Activated effector memory CD4-positive, alpha-beta T cell treated with Interleukin-2 at 50 U/mL for 16 hours (primary cell): ENCODE measurements around the gene THOC6.
"Not testable (repeated sequence)": the region's sequence is repeated elsewhere in the genome, so short reads cannot be mapped to it uniquely, and the experiment has no call there.

ENCODE experiments used
- DNase-seq: peaks from one replicate; pipeline ENCODE4 v3.0.0-alpha.2; 2020

Gene THOC6

DNA sequence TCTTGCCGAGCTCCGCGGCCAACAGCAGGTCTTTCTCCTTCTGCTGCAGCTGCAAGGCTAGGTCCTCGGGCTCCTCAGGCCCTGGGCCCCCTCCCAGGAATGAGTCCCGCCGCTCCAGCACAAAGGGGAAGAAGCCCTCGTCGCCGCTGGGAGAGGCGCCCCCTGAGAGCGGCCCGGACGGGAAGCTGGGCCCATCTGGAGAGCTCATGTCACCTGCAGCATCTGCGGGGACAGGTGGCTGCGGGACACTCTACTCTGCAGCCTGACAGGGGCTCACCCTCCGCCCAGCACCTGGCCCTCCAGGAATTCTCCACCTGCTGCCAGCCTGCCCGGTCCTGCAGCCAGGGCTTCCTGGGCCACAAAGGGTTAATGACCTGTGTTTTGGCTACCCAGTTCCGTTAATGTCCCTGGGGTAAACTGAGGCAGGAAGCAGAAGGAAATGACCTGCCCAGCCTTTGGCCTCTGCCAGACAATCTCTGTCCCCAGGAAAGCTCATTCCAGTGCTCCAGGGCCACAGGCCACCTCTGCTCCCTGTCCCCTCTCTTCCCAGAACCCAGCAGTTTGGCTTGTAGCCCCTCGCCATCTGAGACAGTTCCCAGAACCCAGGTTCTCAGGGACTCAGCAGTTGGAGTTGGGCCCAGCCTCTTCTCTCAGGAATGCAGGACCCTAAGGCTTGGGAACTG lies 11.6 kb downstream of the THOC6 start:
- no peak for DNase-seq

- no peak for DNase-seq
Measured at GRCh38 chr16:3035972-3036725, 12.3 kb downstream of the THOC6 start.

DNA sequence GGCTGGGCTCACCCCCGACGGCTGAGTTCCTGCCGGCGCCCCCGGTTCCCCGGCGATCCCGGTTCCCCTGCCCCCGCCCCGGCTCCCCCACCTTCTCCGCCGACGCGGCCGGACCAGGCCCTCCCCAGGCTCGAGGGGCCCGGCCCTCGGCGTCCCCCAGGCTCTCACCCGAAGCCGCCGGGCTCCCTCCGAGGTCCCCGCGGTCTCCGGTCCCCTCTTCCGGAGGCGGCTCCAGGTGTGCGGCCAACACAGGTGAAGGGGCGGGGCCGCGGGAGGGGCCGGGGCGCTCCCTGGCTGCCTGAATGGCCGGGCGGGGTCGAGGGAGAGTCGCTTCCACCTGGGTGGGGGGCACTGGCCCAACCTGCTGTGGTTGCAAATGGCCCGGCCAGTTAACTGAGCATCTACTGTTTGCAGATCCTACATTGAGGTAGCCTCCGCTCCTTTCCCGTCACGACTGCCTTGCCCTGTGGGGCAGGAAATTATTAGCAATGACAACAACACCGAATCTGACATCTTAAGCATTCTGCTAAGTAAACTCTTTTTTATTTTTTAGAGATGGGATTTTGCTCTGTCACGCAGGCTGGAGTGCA lies 13.0 kb downstream of the THOC6 start, which contains the start of gene BICDL2:
Gene BICDL2, minus strand, starts transcription at position 219 of the 590 bp plus-strand sequence. CDS start 1,448 bp downstream, outside the sequence.
- no peak for DNase-seq

DNA sequence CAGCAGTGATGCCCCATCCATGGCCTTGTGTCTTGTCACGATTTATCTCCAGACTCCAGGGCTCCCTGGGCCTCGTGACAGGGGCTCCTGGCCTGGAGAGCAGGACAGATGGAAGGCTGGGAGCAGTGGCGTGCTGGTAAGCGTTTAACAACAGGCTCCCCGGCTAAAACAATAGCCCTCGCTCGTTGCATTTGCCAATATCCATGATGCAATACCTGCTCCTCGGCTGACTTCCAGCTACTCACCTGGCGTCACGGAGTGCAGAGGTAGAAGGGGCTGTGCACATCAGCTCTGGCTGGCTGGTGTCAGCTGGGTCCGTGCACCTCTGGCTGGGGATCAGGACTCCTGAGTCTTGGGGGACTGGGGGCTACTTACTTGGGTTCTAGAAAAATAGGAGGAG lies 14.4 kb downstream of the THOC6 start:
- DNase-seq: no peak

DNA sequence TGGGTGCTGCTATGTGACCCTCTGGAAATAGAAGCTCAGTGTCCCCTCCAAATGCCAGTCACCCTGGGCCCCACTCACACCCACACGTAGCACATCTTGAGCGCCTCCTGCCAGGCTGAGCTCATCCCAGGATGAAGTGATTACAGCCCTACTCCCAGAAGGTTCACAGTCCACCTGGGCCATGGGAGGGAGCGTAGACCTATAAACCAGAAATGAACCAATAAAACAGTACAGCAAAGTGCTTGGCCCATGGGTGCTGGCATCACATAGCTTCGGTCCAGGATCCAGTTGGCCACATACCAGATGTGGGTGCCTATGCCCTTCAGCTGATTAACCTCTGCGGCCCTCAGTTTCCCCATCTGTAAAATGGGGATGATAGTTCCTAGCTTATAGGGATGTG lies 15.1 kb downstream of the THOC6 start:
- no peak for DNase-seq

DNA sequence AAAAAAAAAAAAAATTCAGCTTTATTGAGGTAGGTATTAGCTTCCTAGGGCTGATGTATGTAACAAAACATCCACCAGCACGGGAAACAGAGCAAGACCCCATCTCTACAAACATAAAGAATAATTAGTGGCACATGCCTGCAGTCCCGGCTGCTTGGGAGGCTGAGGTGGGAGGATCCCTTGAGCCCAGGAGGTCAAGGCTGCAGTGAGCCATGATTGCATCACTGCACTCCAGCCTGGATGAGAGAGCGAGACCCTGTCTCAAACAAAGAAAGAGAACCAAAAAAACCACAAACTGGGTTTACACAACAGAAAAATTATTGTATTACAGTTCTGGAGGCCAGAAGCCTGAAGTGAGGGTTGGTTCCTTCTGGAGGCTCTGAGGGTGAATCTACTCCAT lies 18.5 kb downstream of the THOC6 start:
- DNase-seq: no peak

DNA sequence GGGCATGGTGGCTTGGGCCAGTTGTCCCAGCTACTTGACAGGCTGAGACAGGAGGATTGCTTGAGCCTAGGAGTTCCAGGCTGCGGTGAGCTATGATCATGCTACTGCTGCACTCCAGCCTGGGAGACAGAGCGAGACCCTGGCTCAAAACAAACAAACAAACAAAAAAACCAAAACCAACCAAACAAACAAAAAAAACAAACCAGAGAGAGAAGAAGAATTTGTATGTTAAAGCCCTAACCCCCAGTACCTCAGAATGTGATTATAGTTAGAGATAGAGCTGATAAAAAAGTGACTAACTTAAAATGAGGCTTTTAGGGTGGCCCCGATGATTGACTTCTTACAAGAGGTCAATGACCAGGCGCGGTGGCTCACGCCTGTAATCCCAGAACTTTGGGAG lies 20.9 kb downstream of the THOC6 start:
- DNase-seq: no peak

GRCh38 chr16:3045758-3046640 lies 22.2 kb downstream of the THOC6 start, which contains the start of gene MMP25:
TSS of gene MMP25 (plus strand) at chr16:3046561. CDS start at chr16:3046918, 357 bp downstream.
- no peak for DNase-seq

DNA sequence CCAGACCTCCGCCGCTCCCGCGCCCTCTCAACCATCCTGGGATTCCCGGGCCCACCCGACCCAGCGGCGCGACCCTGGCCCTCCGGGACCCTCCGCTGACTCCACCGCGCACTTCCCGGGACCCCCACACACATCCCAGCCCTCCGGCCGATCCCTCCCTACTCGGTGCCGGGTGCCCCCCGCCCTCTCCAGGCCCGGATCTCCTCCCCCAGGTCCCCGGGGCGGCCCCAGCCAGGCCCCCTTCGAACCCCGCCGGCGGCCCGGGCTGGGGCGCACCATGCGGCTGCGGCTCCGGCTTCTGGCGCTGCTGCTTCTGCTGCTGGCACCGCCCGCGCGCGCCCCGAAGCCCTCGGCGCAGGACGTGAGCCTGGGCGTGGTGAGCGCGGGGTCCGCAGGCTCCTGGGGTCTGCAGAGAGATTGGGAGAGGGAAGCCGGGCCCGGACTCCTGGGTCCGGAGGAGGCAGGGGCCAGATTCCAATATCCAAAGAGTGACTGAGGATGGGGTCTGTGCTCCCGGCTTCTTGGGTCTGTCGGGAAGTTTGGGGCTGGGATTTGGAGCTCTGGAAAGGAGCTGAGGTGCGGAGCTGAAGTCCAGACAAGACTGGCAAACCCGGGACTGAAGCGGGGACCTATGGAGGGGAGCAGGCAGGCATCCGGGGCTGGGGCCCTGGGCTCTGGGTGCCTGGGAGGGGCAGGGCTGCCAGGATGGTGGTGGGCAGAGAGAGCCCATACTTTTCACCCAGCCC lies 23.0 kb downstream of the THOC6 start:
- no peak for DNase-seq

- no peak for DNase-seq
Measured at GRCh38 chr16:3047387-3047720, 23.5 kb downstream of the THOC6 start.

DNA sequence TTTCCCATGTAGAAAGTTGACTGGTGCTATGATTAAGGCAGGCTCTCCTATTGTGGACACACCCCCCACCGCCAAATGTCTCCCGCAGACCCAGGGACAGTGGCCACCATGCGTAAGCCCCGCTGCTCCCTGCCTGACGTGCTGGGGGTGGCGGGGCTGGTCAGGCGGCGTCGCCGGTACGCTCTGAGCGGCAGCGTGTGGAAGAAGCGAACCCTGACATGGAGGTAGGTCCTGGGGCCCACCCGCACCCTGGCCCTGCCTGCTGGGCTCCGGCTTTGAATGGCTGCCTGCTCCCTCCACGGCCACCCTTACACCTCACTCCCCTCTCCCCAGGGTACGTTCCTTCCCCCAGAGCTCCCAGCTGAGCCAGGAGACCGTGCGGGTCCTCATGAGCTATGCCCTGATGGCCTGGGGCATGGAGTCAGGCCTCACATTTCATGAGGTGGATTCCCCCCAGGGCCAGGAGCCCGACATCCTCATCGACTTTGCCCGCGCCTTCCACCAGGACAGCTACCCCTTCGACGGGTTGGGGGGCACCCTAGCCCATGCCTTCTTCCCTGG lies 26.2 kb downstream of the THOC6 start:
- no peak for DNase-seq

- DNase-seq: no peak
Measured at GRCh38 chr16:3050487-3050886, 26.7 kb downstream of the THOC6 start.

- no peak for DNase-seq
Measured at GRCh38 chr16:3051009-3051408, 27.2 kb downstream of the THOC6 start.

- DNase-seq: no peak
Measured at GRCh38 chr16:3051494-3051893, 27.7 kb downstream of the THOC6 start.

DNA sequence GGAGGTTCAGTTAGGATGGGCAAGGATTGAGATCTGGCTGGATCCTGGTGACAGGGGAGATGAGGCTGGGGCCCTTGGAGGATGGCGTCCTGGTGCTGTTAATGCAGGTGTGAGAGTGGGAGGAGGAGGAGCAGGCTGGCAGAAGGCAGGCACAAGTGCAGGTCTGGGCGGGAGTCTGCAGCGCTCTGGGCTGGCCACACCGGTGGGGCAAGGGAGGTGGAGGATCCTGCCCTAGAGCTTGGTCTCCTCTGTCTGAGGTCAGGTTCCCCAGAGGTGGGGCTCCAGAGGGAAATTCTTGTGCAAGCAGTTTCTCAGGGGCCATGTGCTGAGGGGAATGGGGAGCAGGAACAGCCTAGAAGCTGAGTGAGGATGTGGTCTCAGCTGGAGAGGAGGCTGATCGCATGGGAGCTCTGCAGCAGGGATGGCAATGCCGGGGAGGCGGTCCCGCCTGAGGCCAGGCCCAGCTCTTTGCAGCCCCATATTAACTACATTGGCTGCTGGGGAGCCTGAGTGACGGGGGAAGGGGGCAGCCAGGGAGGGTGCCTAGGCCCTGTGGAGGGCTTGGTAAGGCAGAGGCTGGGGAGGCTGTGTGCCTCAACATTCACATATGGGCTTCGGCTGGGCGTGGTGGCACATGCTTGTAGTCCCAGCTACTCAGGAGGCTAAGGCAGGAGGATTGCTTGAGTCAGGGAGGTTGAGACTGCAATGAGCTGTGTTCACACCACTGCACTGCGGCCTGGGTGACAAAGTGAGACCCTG lies 28.9 kb downstream of the THOC6 start:
- DNase-seq: not testable (repeated sequence)

DNA sequence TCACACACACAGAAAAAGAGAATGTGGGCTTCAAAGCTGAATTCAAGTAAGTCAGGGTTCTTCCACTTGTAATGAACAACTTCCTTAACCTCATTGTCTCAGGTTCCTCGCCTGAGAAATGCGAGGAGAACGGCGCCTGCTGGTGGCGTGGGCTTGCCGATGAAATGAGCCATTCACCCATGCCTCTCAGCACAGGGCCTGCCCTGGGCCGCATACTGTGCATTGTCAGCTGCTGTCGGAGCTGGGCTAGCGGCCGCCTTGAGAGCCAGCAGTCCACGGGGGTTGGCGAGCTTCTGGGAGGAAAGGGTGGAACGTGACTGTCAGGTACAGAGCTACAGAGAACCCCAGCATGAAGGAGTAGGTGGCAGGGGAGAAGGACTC lies 29.5 kb downstream of the THOC6 start:
- DNase-seq: not testable (repeated sequence)

- no peak for DNase-seq
Measured at GRCh38 chr16:3054965-3055733, 31.3 kb downstream of the THOC6 start.

DNA sequence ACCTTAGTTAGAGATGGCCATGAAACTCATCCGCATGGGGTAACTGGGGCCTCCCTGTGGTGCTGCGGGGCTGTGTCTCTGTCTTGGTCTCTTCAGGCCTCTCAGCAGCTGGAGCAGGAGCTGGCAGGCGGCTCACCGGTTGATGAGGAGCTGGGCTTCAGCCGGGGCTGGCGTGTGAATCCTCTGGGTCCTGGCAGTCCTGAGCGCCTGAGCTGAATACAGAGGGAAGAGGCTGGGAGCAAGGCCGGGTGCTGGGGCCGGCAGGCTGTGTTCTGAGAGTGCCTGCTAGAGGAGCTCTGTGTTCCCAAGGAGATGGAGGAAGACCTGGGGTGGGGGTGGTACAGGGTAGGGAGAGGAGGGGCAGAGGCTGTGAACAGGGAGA lies 31.9 kb downstream of the THOC6 start:
- not testable (repeated sequence) for DNase-seq

DNA sequence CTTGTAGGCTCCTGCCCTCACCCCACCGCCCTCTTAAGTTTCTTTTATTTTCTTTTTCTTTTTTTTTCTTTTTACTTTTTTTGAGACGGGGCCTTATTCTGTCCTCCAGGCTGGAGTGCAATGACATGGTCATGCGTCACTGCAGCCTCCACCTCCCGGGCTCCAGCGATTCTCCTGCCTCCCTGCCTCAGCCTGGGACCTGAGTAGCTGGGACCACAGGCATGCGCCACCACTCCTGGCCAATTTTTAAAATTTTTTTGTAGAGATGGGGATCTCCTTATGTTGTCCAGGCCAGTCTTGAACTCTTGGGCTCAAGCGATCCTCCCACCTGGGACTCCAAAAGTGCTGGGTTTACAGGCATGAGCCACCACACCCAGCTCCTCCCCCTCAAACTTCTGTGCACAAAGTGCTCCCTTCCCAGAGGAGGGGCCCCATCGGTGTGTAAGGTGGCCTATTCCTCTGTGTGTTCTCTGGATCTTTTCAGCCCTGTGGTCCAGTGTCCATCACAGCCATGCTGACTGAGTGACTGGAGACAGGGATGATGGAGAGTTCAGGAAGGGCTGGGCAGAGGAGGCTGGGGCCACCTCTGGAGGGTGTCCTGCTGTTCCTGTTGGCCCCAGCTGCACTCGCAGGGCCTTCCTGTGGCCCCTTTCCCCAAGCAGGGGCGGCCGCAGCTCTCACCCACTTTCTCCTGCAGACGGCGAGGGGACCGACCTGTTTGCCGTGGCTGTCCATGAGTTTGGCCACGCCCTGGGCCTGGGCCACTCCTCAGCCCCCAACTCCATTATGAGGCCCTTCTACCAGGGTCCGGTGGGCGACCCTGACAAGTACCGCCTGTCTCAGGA lies 32.7 kb downstream of the THOC6 start:
- no peak for DNase-seq
